Measurements from ENCODE around the gene HOXB6. TPM values are rescaled to one million over a fixed set of nuclear protein-coding genes. Genes with fewer than 3 reads are reported as not detected.

The HOXB6 gene
- total RNA-seq, 1 experiment from 2014 or later: 64.8 TPM

- no peak for TF ChIP-seq ZBTB33 (IDR thresholded peaks at IDR 0.05; ENCODE audit: extremely low read depth, insufficient replicate concordance, low read length)
- TF ChIP-seq CBX3 (IDR thresholded peaks at IDR 0.05; ENCODE audit: low read depth): no peak
- TF ChIP-seq JUND (IDR thresholded peaks at IDR 0.05): no peak
- no peak for TF ChIP-seq POLR2A (IDR thresholded peaks at IDR 0.05; ENCODE audit: borderline replicate concordance, extremely low read depth, insufficient read depth, insufficient read length)
- TF ChIP-seq EZH2 (IDR thresholded peaks at IDR 0.05): no peak
- TF ChIP-seq SRF (IDR thresholded peaks at IDR 0.05; ENCODE audit: low read depth): no peak
- no peak for TF ChIP-seq REST (IDR thresholded peaks at IDR 0.05; ENCODE audit: low read depth)
Observed at GRCh38 chr17:48631693-48632578, 27.1 kb upstream of the HOXB6 start (continued).
